Esophagus squamous epithelium (tissue), 4 donors: ENCODE measurements around the gene NCS1.

Experiments
- POLR2A ChIP-seq, 4 donors: fragments of 450-650 bp; IDR thresholded peaks; one replicate each; pipeline ENCODE4 v1.6.1; 2017; ENCODE audit warnings: antibody characterized with exemption in 4 of 4, mild to moderate bottlenecking in 4 of 4, moderate library complexity in 3 of 4
- TF ChIP-seq, protein P1 (sequence below), 6 experiments: fragments of 450-650 bp in 4 of 6; fragments of 200-600 bp in 2 of 6; sonication (generic) in 2 of 6; IDR thresholded peaks; one replicate each; pipeline ENCODE4 v1.5.1; 2016 to 2019; ENCODE audit warnings: antibody characterized with exemption in 6 of 6, mild to moderate bottlenecking in 4 of 6, moderate library complexity in 4 of 6

DNA sequence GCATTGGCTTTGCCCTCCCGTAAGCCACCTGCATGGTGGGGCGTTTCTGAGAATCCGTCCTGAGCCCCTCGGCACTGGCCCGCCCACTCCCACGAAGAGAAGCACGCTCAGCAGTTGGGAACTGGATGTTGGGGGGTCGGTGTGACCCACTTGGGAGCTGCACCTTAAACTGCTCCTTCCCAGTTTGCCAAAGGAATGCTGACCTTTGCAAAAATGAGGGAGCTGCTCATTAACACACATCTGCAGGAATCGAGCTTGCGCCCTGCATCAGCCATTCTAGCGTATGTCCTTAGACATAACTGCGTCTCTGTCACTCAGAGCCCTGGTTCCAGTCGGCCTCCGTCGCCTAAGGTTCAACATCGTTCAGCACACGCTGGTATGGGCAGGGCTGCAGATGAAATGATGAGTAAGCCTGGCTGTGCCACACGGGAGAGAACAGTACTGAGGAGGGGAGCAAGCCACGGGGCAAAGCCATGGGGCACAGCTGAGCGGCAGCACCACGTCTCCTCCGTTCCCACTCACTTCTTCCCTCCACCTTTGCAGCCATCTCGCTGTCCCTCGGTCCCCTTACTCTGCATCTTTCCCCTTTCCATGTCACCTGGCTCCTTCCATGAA lies 28.8 kb upstream of the NCS1 start:
- no peak for TF ChIP-seq POLR2A (IDR thresholded peaks at IDR 0.05)
- TF ChIP-seq, protein P1, sequence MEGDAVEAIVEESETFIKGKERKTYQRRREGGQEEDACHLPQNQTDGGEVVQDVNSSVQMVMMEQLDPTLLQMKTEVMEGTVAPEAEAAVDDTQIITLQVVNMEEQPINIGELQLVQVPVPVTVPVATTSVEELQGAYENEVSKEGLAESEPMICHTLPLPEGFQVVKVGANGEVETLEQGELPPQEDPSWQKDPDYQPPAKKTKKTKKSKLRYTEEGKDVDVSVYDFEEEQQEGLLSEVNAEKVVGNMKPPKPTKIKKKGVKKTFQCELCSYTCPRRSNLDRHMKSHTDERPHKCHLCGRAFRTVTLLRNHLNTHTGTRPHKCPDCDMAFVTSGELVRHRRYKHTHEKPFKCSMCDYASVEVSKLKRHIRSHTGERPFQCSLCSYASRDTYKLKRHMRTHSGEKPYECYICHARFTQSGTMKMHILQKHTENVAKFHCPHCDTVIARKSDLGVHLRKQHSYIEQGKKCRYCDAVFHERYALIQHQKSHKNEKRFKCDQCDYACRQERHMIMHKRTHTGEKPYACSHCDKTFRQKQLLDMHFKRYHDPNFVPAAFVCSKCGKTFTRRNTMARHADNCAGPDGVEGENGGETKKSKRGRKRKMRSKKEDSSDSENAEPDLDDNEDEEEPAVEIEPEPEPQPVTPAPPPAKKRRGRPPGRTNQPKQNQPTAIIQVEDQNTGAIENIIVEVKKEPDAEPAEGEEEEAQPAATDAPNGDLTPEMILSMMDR (IDR thresholded peaks at IDR 0.05) = no peak
